Muscle layer of colon (tissue), 2 donors: ENCODE results near the gene MOB1B.

ENCODE experiments used
- H3K27ac ChIP-seq: one replicate; pipeline ENCODE4 v1.7.0; 2013; ENCODE audit warnings: low read depth, mild to moderate bottlenecking, low read length, moderate library complexity
- H3K27me3 ChIP-seq, 2 donors: one replicate each; pipeline ENCODE4 v1.7.0; 2013; ENCODE audit warnings: low read length in 2 of 2, mild to moderate bottlenecking in 2 of 2; ENCODE audit not compliant: insufficient read depth in 2 of 2, control insufficient read depth in 1 of 2
- H3K36me3 ChIP-seq: one replicate; pipeline ENCODE4 v1.7.0; 2013; ENCODE audit warnings: mild to moderate bottlenecking, low read length; ENCODE audit not compliant: insufficient read depth
- H3K4me1 ChIP-seq: one replicate; pipeline ENCODE4 v1.7.0; 2013; ENCODE audit warnings: mild to moderate bottlenecking, low read length; ENCODE audit not compliant: insufficient read depth
- H3K4me3 ChIP-seq, 2 donors: one replicate each; pipeline ENCODE4 v1.7.0; 2013; ENCODE audit warnings: low read length in 2 of 2, low read depth in 1 of 2, mild to moderate bottlenecking in 1 of 2, moderate library complexity in 1 of 2
- H3K9ac ChIP-seq: one replicate; pipeline ENCODE4 v1.7.0; 2013; ENCODE audit warnings: low read length
- H3K9me3 ChIP-seq: one replicate; pipeline ENCODE4 v1.7.0; 2013; ENCODE audit warnings: mild to moderate bottlenecking, low read length
- donor health status: abdominal sarcoma.
- donor health status: Adenocarcinoma of cecum.

Gene MOB1B

DNA sequence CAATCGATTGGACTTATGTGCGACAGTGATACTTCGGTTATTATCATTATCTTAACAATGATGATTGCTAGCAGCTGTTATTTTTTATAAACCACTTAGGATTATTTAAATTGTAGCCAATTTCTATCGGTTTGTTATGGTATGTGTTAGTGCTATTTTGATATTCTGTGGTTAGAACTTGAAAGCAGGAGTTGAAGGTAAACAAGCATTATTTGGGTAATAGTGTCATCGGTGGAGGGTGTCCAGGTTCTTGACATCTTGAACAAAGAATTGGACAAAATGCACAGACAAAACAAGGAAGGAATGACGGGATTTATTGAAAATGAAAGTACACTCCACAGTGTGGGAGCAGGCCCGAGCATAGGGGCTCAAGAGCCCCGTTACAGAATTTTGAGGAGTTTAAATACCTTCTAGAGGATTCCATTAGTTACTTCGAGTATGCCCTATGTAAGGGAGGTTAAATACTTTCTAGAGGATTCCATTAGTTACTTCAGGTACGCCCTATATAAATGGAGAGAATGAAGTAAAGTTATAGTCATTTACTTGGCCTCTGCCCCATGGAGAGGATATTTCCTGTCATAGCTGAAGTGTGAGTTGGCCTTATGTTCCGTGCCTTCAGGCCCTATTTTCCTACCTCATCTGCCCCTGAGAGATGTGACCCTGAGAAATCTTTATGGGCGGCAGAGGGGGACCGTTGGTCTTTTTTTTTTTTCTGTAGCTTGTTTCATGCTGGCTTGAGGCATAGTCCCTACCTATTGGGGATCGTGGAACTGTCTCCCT is 13.1 kb downstream of the MOB1B start:
- H3K27ac ChIP-seq, result no peak overlapping the region
- H3K27me3 ChIP-seq, result no peaks in the 10 kb centered on the region
- no peaks in the 10 kb centered on the region for H3K9me3 ChIP-seq
- H3K36me3 ChIP-seq, result no peaks in the 10 kb centered on the region
- H3K4me1 ChIP-seq, result peaks cover 19% of the 10 kb centered on the region
- no peak overlapping the region for H3K9ac ChIP-seq
- H3K4me3 ChIP-seq, result no peak overlapping the region

- Histone ChIP-seq H3K9me3 (no peaks in the 10 kb centered on the region), H3K4me3 (no peak overlapping the region), H3K27me3 (no peaks in the 10 kb centered on the region), H3K36me3 (no peaks in the 10 kb centered on the region), H3K4me1 (peaks cover 24% of the 10 kb centered on the region), H3K9ac (no peak overlapping the region), H3K27ac (no peak overlapping the region)
Measured at GRCh38 chr4:70915874-70916559, 13.8 kb downstream of the MOB1B start.

DNA sequence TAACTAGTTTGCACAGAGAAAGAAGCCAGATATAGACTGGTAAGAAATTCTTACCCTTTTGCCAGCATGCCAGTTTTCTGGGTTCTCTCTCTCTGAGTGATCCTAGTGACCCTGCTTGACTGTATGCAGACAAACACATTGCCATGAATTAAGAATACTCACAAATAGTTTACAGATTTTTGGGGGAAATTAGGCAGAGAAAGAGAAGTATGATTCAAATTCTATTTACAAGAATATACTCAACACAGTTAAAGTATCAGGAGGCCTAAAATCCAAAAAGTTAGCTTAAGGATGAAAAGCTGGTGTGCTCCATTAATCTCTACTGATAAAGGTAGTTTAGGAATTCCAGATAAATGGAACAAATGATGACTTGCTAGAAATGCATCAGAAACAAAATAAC is 18.4 kb downstream of the MOB1B start:
- H3K27ac ChIP-seq, result no peak overlapping the region
- H3K4me1 ChIP-seq, result peaks cover 18% of the 10 kb centered on the region
- H3K27me3 ChIP-seq, result no peaks in the 10 kb centered on the region
- H3K36me3 ChIP-seq, result no peaks in the 10 kb centered on the region
- no peak overlapping the region for H3K4me3 ChIP-seq
- no peaks in the 10 kb centered on the region for H3K9me3 ChIP-seq
- H3K9ac ChIP-seq, result no peak overlapping the region

GRCh38 chr4:70925418-70925817 is 23.2 kb downstream of the MOB1B start:
- no peaks in the 10 kb centered on the region for H3K36me3 ChIP-seq
- H3K27me3 ChIP-seq, result no peaks in the 10 kb centered on the region
- no peak overlapping the region for H3K9ac ChIP-seq
- H3K9me3 ChIP-seq, result no peaks in the 10 kb centered on the region
- H3K4me1 ChIP-seq, result peaks cover 25% of the 10 kb centered on the region
- H3K4me3 ChIP-seq, result no peak overlapping the region
- H3K27ac ChIP-seq, result no peak overlapping the region

GRCh38 chr4:70925899-70926635 is 23.9 kb downstream of the MOB1B start:
- Histone ChIP-seq H3K27me3 (no peaks in the 10 kb centered on the region), H3K4me3 (no peak overlapping the region), H3K9ac (no peak overlapping the region), H3K4me1 (peaks cover 22% of the 10 kb centered on the region), H3K9me3 (no peaks in the 10 kb centered on the region), H3K27ac (no peak overlapping the region), H3K36me3 (no peaks in the 10 kb centered on the region)

- Histone ChIP-seq H3K4me3 (no peak overlapping the region), H3K4me1 (peaks cover 24% of the 10 kb centered on the region), H3K9me3 (no peaks in the 10 kb centered on the region), H3K27me3 (no peaks in the 10 kb centered on the region), H3K36me3 (no peaks in the 10 kb centered on the region), H3K9ac (no peak overlapping the region), H3K27ac (no peak overlapping the region)
Measured at GRCh38 chr4:70927502-70928137, 25.5 kb downstream of the MOB1B start.

DNA sequence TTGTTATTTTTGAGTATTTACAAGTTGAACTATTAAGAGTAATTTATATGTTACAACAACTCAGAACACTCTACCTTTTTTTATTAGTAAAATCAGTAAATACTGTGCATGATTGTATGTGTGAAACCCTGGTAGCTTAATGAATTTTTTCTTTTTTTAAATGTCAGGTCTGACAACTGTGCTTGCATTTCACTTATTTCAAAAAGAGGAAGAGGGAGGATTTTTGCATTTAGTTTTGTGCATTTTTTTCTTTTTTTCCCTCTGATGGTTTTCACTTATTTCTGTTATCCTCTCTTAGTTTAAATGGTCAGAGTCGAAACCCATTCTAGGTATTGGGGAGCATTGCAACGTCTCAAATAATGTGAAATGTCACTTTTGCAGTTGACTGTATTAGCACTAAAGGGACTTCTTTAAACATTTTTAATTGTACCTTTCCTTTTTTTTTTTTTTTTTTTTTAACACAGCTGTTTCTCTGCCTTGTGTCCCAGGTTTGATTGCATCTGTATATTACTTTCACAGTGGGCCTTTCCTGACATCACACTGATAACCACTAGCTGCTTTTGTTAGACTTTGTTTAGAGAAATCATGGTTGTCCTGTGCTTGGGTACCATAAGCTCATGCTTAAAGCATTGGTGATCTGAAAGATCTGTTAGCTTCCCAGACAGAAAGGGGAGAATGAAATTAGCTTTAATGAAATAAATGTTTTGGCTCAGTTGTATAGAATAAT is 28.5 kb downstream of the MOB1B start:
- H3K4me3 ChIP-seq, result no peak overlapping the region
- H3K9me3 ChIP-seq, result no peaks in the 10 kb centered on the region
- H3K4me1 ChIP-seq, result peaks cover 16% of the 10 kb centered on the region
- no peak overlapping the region for H3K9ac ChIP-seq
- no peak overlapping the region for H3K27ac ChIP-seq
- H3K27me3 ChIP-seq, result no peaks in the 10 kb centered on the region
- no peaks in the 10 kb centered on the region for H3K36me3 ChIP-seq

GRCh38 chr4:70931347-70931746 is 29.2 kb downstream of the MOB1B start:
- no peak overlapping the region for H3K9ac ChIP-seq
- H3K27me3 ChIP-seq, result no peaks in the 10 kb centered on the region
- no peak overlapping the region for H3K27ac ChIP-seq
- H3K36me3 ChIP-seq, result no peaks in the 10 kb centered on the region
- no peak overlapping the region for H3K4me3 ChIP-seq
- H3K4me1 ChIP-seq, result peaks cover 10% of the 10 kb centered on the region
- no peaks in the 10 kb centered on the region for H3K9me3 ChIP-seq

- Histone ChIP-seq H3K4me3 (no peak overlapping the region), H3K36me3 (no peaks in the 10 kb centered on the region), H3K9ac (no peak overlapping the region), H3K4me1 (peaks cover 10% of the 10 kb centered on the region), H3K27ac (no peak overlapping the region), H3K27me3 (no peaks in the 10 kb centered on the region), H3K9me3 (no peaks in the 10 kb centered on the region)
Measured at GRCh38 chr4:70932984-70933383, 30.8 kb downstream of the MOB1B start.

DNA sequence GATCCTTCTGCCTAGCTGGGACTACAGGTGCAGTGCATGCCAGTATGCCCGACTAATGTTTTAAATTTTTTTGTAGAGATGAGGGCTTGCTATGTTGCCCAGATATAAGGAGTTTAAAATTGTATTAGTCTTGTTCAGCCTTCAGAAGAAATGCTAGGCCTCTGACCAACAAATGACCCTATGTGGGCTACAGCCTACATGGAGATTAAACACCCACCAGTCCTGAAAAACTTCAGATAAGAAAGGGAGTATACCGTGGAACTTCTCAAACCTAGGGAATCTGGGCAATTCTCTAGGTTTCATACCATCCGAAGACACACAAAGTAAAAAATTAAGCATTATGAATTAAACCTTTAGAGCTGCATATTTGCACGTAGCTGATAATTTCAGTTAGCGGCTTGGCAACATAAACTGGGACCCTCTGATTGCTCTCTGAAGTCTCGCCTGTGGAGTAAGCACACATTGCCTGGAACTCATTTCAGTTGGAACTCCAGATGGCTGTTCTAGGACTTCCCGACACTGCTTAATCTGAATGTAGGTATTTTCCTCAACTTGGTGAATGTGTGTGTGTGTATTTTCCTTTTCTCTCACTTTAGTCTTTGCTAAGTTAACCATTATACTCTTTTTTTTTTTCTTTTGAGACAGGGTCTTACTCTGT is 33.0 kb downstream of the MOB1B start:
- H3K9me3 ChIP-seq, result no peaks in the 10 kb centered on the region
- H3K36me3 ChIP-seq, result no peaks in the 10 kb centered on the region
- no peaks in the 10 kb centered on the region for H3K27me3 ChIP-seq
- no peak overlapping the region for H3K4me3 ChIP-seq
- no peak overlapping the region for H3K9ac ChIP-seq
- no peak overlapping the region for H3K27ac ChIP-seq
- H3K4me1 ChIP-seq, result peaks cover 10% of the 10 kb centered on the region
